ENCODE data around the gene CIZ1.
"Not testable (repeated sequence)": the region's sequence is repeated elsewhere in the genome, so short reads cannot be mapped to it uniquely, and the experiment has no call there.

The CIZ1 gene

GRCh38 chr9:128182893-128183588 is 8.3 kb downstream of the CIZ1 start:
- DNase-seq (ENCODE audit: low read depth) = no peak
- H3K4me3 ChIP-seq (ENCODE audit: low read depth, low read length) = no peak overlapping the region
- no peak for TF ChIP-seq CTCF (IDR thresholded peaks at IDR 0.05; ENCODE audit: control insufficient read depth, extremely low read depth, insufficient read depth)

GRCh38 chr9:128181480-128181879 is 9.9 kb downstream of the CIZ1 start:
- H3K4me3 ChIP-seq (ENCODE audit: low read depth, low read length); DNase-seq (ENCODE audit: low read depth): not testable (repeated sequence)
- peak; percentile 41 for TF ChIP-seq CTCF (IDR thresholded peaks at IDR 0.05; ENCODE audit: control insufficient read depth, extremely low read depth, insufficient read depth)

- TF ChIP-seq CTCF (IDR thresholded peaks at IDR 0.05; ENCODE audit: control insufficient read depth, extremely low read depth, insufficient read depth) = no peak
- no peak for DNase-seq (ENCODE audit: low read depth)
- no peak overlapping the region for H3K4me3 ChIP-seq (ENCODE audit: low read depth, low read length)
These were observed 10.9 kb downstream of the CIZ1 start for GRCh38 chr9:128180447-128180846.

GRCh38 chr9:128180001-128180400 is 11.4 kb downstream of the CIZ1 start:
- no peak for DNase-seq (ENCODE audit: low read depth)
- no peak overlapping the region for H3K4me3 ChIP-seq (ENCODE audit: low read depth, low read length)
- no peak for TF ChIP-seq CTCF (IDR thresholded peaks at IDR 0.05; ENCODE audit: control insufficient read depth, extremely low read depth, insufficient read depth)

GRCh38 chr9:128178806-128179431 is 12.5 kb downstream of the CIZ1 start:
- no peak for DNase-seq (ENCODE audit: low read depth)
- H3K4me3 ChIP-seq (ENCODE audit: low read depth, low read length) = no peak overlapping the region
- TF ChIP-seq CTCF (IDR thresholded peaks at IDR 0.05; ENCODE audit: control insufficient read depth, extremely low read depth, insufficient read depth) = no peak

GRCh38 chr9:128175726-128176125 is 15.6 kb downstream of the CIZ1 start:
- TF ChIP-seq CTCF (IDR thresholded peaks at IDR 0.05; ENCODE audit: control insufficient read depth, extremely low read depth, insufficient read depth) = no peak
- H3K4me3 ChIP-seq (ENCODE audit: low read depth, low read length) = no peak overlapping the region
- DNase-seq (ENCODE audit: low read depth) = no peak
